MCF 10A (cell line): ENCODE measurements around the gene ZFP36. TPM values are rescaled to one million over a fixed set of nuclear protein-coding genes. Genes with fewer than 3 reads are reported as not detected.
A peak's percentile ranks its signal among the peaks of the same experiment; 100 is the strongest.

Source experiments
- BruUV-seq: library from RNA; stranded (reverse); fragments of 400-500 nt; replicated peaks from 2 replicates; lab custom pipeline; 2021; lab: Mats Ljungman, UMichigan
- CTCF ChIA-PET: fragments of 300-600 bp; sonication (Branson Sonifier 250); formaldehyde crosslinking; extraction: SDS; loops from one replicate; lab custom pipeline; 2021; ENCODE audit warnings: antibody characterized with exemption, inconsistent platforms; lab: Yijun Ruan, JAX
- POLR2A ChIA-PET: fragments of 300-600, 350-650 bp; sonication (Branson Sonifier 250); formaldehyde crosslinking; extraction: SDS; loops from one replicate; lab custom pipeline; 2020; ENCODE audit warnings: antibody characterized with exemption, inconsistent platforms; lab: Yijun Ruan, JAX
- DNase-seq: peaks from one replicate; pipeline ENCODE4 v3.0.0-alpha.2; 2018; ENCODE audit not compliant: unreplicated experiment
- H3K27ac Mint-ChIP-seq: one replicate; pipeline ENCODE4 v1.8.0; 2022; ENCODE audit warnings: mild to moderate bottlenecking, low read depth, mixed read lengths; ENCODE audit not compliant: unreplicated experiment
- H3K27me3 Mint-ChIP-seq: one replicate; pipeline ENCODE4 v1.8.0; 2022; ENCODE audit warnings: mixed read lengths; ENCODE audit not compliant: insufficient read depth, unreplicated experiment
- H3K36me3 Mint-ChIP-seq: one replicate; pipeline ENCODE4 v1.8.0; 2022; ENCODE audit warnings: mild to moderate bottlenecking, moderate library complexity, mixed read lengths; ENCODE audit not compliant: insufficient read depth, unreplicated experiment
- H3K4me1 Mint-ChIP-seq: one replicate; pipeline ENCODE4 v1.8.0; 2022; ENCODE audit warnings: mixed read lengths; ENCODE audit not compliant: insufficient read depth, unreplicated experiment
- H3K4me3 Mint-ChIP-seq: one replicate; pipeline ENCODE4 v1.8.0; 2022; ENCODE audit warnings: mild to moderate bottlenecking, moderate library complexity, mixed read lengths; ENCODE audit not compliant: unreplicated experiment
- H3K9me3 Mint-ChIP-seq: one replicate; pipeline ENCODE4 v1.8.0; 2022; ENCODE audit warnings: mixed read lengths; ENCODE audit not compliant: unreplicated experiment
- intact Hi-C: fragments of 100-400 bp; cut with micrococcal nuclease; formaldehyde crosslinking; loops from 2 replicates; pipeline ENCODE4 v1.14.1; 2022
- total RNA-seq: library from RNA; stranded (reverse); gene quantifications from 2 replicates; pipeline ENCODE4 v1.2.3, GENCODE V29; 2022
- TF ChIP-seq, protein P1 (sequence below): fragments of 200-600 bp; IDR thresholded peaks from one replicate; pipeline ENCODE4 v1.8.0; 2022; ENCODE audit warnings: antibody characterized with exemption, mild to moderate bottlenecking; ENCODE audit not compliant: unreplicated experiment

ZFP36 gene
- total RNA-seq, 1 experiment from 2014 or later: 98.4 TPM

DNA sequence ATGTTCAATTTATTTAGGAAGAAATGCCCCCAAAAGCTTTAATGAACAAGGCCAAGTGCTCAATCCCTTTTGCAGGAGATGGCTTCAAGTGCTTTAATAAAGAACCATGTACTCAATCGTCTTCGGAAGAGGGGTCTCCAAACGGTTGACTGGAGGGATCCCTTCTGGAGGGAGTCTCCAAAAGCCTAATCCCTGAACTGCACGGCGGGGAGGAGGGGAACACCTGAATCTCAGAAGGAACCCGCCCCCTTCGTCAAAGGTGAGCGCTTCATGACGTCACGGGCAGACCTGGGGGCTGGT lies 16.2 kb upstream of the ZFP36 start:
- Mint-ChIP-seq H3K4me3 (peak overlapping the region; percentile 93), H3K9me3 (no peaks in the 10 kb centered on the region), H3K36me3 (peaks cover 79% of the 10 kb centered on the region), H3K27ac (peak overlapping the region; percentile 98), H3K4me1 (peaks cover 12% of the 10 kb centered on the region), H3K27me3 (no peaks in the 10 kb centered on the region)
- TSS peak; percentile 44 for BruUV-seq
- intact Hi-C loops: loop anchor here (2.0 to 5.0 kb wide), 2 partner anchors 40 to 48 kb away; partner anchors contain the start of gene SAMD4B
- POLR2A ChIA-PET: interaction anchor here (0.7 to 3.2 kb wide), 20 partner anchors 8 to 214 kb away, joined by 3 to 44 read pairs (median 6); partner anchors contain the start of genes PLEKHG2, RPS16, SAMD4B and SUPT5H
- CTCF ChIA-PET: interaction anchor here (0.7 to 2.3 kb wide), 2 partner anchors 21 to 118 kb away, joined by 3 to 14 read pairs; partner anchors contain the start of gene PLEKHG2
- DNase-seq: peak; percentile 70
- TF ChIP-seq, protein P1, sequence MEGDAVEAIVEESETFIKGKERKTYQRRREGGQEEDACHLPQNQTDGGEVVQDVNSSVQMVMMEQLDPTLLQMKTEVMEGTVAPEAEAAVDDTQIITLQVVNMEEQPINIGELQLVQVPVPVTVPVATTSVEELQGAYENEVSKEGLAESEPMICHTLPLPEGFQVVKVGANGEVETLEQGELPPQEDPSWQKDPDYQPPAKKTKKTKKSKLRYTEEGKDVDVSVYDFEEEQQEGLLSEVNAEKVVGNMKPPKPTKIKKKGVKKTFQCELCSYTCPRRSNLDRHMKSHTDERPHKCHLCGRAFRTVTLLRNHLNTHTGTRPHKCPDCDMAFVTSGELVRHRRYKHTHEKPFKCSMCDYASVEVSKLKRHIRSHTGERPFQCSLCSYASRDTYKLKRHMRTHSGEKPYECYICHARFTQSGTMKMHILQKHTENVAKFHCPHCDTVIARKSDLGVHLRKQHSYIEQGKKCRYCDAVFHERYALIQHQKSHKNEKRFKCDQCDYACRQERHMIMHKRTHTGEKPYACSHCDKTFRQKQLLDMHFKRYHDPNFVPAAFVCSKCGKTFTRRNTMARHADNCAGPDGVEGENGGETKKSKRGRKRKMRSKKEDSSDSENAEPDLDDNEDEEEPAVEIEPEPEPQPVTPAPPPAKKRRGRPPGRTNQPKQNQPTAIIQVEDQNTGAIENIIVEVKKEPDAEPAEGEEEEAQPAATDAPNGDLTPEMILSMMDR: no peak

DNA sequence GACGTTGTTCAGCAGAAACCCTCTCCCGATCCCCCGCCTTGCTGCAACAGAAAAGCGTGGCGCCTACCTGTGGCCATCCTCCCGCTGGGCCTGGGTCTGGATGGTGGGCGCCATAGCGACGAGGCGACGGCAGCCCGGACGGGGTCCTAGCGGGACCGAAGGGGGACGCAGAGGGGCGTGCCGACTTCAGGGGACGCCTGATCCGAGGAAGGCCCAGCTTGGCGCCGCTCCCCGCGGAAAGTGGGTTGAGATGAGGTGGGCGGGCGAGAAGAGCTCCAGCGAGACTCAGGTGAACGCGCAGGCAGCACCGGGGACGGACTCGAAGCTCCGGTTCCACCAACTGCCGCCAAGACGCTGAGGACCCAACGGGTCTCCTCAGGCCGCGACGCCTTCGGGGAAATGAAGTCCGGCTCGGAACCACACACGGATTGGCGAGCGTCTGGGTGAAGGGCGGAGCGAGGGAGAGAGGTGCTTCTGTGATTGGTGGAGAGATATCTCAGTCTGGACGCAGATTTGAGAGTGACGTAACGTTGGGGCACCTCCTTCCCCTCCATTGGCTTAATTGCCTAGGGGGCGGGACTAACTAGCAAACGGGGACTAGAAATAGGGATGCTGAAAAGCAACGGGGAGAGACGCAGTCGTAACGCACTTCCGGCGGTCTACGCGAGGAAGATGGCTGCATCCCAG lies 15.8 kb upstream of the ZFP36 start, which contains the start of the genes MED29 and PAF1:
Gene MED29, plus strand, starts transcription at position 628 of the 687 bp plus-strand sequence. Its CDS starts 45 bp downstream, at position 673.
Gene PAF1, minus strand, starts transcription at position 356 of the 687 bp plus-strand sequence. Its CDS starts 242 bp downstream, at position 114.
- Mint-ChIP-seq H3K4me3 (peak within 1 kb of the TSS; percentile 93), H3K4me1 (peaks cover 12% of the 10 kb centered on the region), H3K27ac (peak within 1 kb of the TSS; percentile 98), H3K36me3 (peaks cover 74% of the 10 kb centered on the region), H3K9me3 (no peaks in the 10 kb centered on the region), H3K27me3 (no peaks in the 10 kb centered on the region)
- BruUV-seq: no TSS peak
- peak; percentile 100 for DNase-seq
- ChIA-PET CTCF (interaction anchor here (0.7 to 2.3 kb wide), 2 partner anchors 21 to 117 kb away, joined by 3 to 14 read pairs; partner anchors contain the start of gene PLEKHG2), POLR2A (interaction anchor here (0.5 to 3.2 kb wide), 31 partner anchors 9 to 1117 kb away, joined by 3 to 44 read pairs (median 4); partner anchors contain the start of genes EID2B, GGN, PLEKHG2 and RPS16)
- TF ChIP-seq, protein P1: no peak
- intact Hi-C loops: loop anchor here (2.0 to 5.0 kb wide), 2 partner anchors 40 to 49 kb away; partner anchors contain the start of gene SAMD4B

DNA sequence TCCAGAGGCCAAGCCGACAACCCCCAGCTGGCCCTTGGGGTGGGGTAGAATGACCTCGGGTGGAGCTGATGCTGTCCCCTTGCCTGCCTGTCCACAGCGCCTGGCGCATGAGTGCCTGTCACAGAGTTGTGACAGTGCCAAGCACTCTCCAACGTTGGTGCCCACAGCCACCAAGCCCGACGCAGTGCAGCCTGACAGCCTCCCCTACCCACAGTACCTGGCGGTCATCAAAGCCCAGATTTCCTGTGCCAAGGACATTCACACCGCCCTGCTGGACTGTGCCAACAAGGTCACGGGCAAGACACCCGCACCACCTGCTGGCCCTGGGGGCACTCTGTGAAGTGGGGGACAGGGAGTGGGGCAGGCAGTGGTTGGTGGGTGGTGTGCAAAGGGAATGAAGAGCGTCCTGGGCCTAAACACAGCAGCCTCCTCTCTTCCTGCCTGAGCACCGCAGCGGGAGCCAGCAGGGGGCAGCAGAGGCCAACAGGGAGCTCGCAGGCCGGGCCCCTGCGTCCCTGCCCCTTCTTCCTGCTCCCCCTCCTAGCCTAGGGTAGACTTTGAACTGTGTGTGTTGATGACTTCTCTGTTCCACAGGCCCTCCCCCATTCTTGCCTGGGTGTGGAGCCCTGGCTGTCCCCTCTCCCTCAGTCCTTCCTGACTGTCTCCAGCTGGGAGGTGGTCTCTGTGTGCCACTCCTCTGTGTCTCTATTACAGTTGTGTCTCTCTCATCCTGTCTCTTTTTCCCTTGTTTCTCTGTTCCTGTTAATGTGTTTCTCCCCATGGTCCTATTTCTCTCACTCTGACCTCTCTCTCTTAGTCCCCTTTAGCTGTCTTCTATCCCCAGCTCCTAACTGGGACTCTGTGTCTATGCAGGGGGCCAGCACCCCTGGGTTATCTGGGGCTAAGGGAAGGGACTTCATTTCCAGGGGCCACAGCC lies 9.0 kb upstream of the ZFP36 start:
- Mint-ChIP-seq H3K4me3 (peak overlapping the region; percentile 10), H3K27me3 (no peaks in the 10 kb centered on the region), H3K27ac (peak overlapping the region; percentile 92), H3K9me3 (no peaks in the 10 kb centered on the region), H3K36me3 (peaks cover 26% of the 10 kb centered on the region), H3K4me1 (peaks cover 40% of the 10 kb centered on the region)
- intact Hi-C loops: loop anchor here (1.0 to 5.0 kb wide), 2 partner anchors 14 to 135 kb away; partner anchors contain the start of gene EID2B
- ChIA-PET POLR2A (interaction anchor here (0.6 to 5.0 kb wide), 15 partner anchors 10 to 405 kb away, joined by 3 to 121 read pairs (median 4); partner anchors contain the start of genes EID2B, PLEKHG2, RPS16 and SAMD4B), CTCF (interaction anchor here (0.6 to 4.2 kb wide), 20 partner anchors 9 to 448 kb away, joined by 3 to 80 read pairs (median 4); partner anchors contain the start of genes EID2B, PLEKHG2 and ZFP36)
- DNase-seq: peak; percentile 92
- TF ChIP-seq, protein P1: peak; percentile 98
- TSS peak; percentile 54 for BruUV-seq
